HG02938 (cell line): ENCODE measurements around the gene CACNA2D3.

Experiments
- ATAC-seq: cut with Tn5 transposase; IDR thresholded peaks from one replicate; pipeline ENCODE4 v1.9.1; 2021; ENCODE audit warnings: mild to moderate bottlenecking, moderate library complexity; ENCODE audit not compliant: unreplicated experiment

The CACNA2D3 gene

GRCh38 chr3:54888873-54889272, 766.5 kb downstream of the CACNA2D3 start:
- ATAC-seq, result no peak

- ATAC-seq, result no peak
Measured at GRCh38 chr3:54889731-54890130, 767.4 kb downstream of the CACNA2D3 start.

- ATAC-seq, result no peak
Measured at GRCh38 chr3:54891540-54891897, 769.2 kb downstream of the CACNA2D3 start.

- ATAC-seq, result no peak
Measured at GRCh38 chr3:54892168-54892567, 769.8 kb downstream of the CACNA2D3 start.

GRCh38 chr3:54895613-54896012, 773.3 kb downstream of the CACNA2D3 start:
- ATAC-seq, result no peak

- ATAC-seq, result no peak
Measured at GRCh38 chr3:54897028-54897711, 774.8 kb downstream of the CACNA2D3 start.

GRCh38 chr3:54899273-54899672, 776.9 kb downstream of the CACNA2D3 start:
- no peak for ATAC-seq

- ATAC-seq, result no peak
Measured at GRCh38 chr3:54900838-54901591, 778.7 kb downstream of the CACNA2D3 start.

GRCh38 chr3:54901906-54902685, 779.7 kb downstream of the CACNA2D3 start:
- ATAC-seq, result no peak

GRCh38 chr3:54905261-54905888, 783.0 kb downstream of the CACNA2D3 start:
- ATAC-seq, result no peak

GRCh38 chr3:54905920-54906319, 783.6 kb downstream of the CACNA2D3 start:
- no peak for ATAC-seq

- ATAC-seq, result no peak
Measured at GRCh38 chr3:54906763-54907162, 784.4 kb downstream of the CACNA2D3 start.

- ATAC-seq, result no peak
Measured at GRCh38 chr3:54909191-54909590, 786.8 kb downstream of the CACNA2D3 start.

- ATAC-seq, result no peak
Measured at GRCh38 chr3:54914180-54914579, 791.8 kb downstream of the CACNA2D3 start.

GRCh38 chr3:54915181-54915580, 792.8 kb downstream of the CACNA2D3 start:
- ATAC-seq, result no peak

- ATAC-seq, result no peak
Measured at GRCh38 chr3:54915976-54916375, 793.6 kb downstream of the CACNA2D3 start.

- ATAC-seq, result no peak
Measured at GRCh38 chr3:54916732-54917131, 794.4 kb downstream of the CACNA2D3 start.

- ATAC-seq, result no peak
Measured at GRCh38 chr3:54917174-54917573, 794.8 kb downstream of the CACNA2D3 start.

- no peak for ATAC-seq
Measured at GRCh38 chr3:54917862-54918261, 795.5 kb downstream of the CACNA2D3 start.

- no peak for ATAC-seq
Measured at GRCh38 chr3:54918516-54918915, 796.2 kb downstream of the CACNA2D3 start.

GRCh38 chr3:54928046-54928770, 805.9 kb downstream of the CACNA2D3 start, which contains the start of gene LRTM1:
Gene LRTM1 (minus strand): TSS chr3:54928059. CDS start chr3:54927911, 148 bp downstream.
- ATAC-seq, result no peak
